K562 (cell line): ENCODE measurements around the gene SMG6. TPM values are rescaled to one million over a fixed set of nuclear protein-coding genes. Genes with fewer than 3 reads are reported as not detected.

ENCODE experiments used
- BRF1 ChIP-seq: IDR thresholded peaks from 3 replicates; pipeline ENCODE4 v1.6.1; 2011; ENCODE audit warnings: borderline replicate concordance, mild to moderate bottlenecking; ENCODE audit not compliant: insufficient read length; ENCODE audit errors: extremely low read depth
- C11orf30 ChIP-seq: fragments of 450-650 bp; IDR thresholded peaks from 2 replicates; pipeline ENCODE4 v1.6.1; 2016; ENCODE audit warnings: low read depth, mild to moderate bottlenecking
- CEBPB ChIP-seq: fragments of 450-650 bp; IDR thresholded peaks from 2 replicates; pipeline ENCODE4 v1.6.1; 2016; ENCODE audit warnings: missing genetic modification characterization, missing compliant biosample characterization
- DPF2 ChIP-seq: fragments of 450-650 bp; IDR thresholded peaks from 2 replicates; pipeline ENCODE4 v1.6.1; 2016
- FOXA3 ChIP-seq, 2 experiments: fragments of 450-650 bp in 1 of 2; sonication (generic) in 1 of 2; formaldehyde crosslinking; IDR thresholded peaks in 1 of 2; conservative IDR thresholded peaks in 1 of 2; 2 replicates each; pipeline versions ENCODE4 v1.4.0 to v1.8.0; 2020 to 2022; ENCODE audit warnings: mild to moderate bottlenecking in 2 of 2, missing genetic modification reagents in 1 of 2
- FOXK1 ChIP-seq: sonication (generic); formaldehyde crosslinking; IDR thresholded peaks from 2 replicates; pipeline ENCODE4 v1.8.0; 2022; ENCODE audit warnings: missing genetic modification reagents, mild to moderate bottlenecking, borderline replicate concordance
- GABPA ChIP-seq: fragments of 200-800 bp; sonication (Bioruptor generic); conservative IDR thresholded peaks from 2 replicates; pipeline ENCODE4 v1.6.1; 2016; ENCODE audit warnings: low read depth, missing genetic modification characterization, missing compliant biosample characterization
- HMG20B ChIP-seq: fragments of 250-450 bp; sonication (Bioruptor Pico); IDR thresholded peaks from 2 replicates; pipeline ENCODE4 v1.5.0; 2021; ENCODE audit warnings: mild to moderate bottlenecking
- MAZ ChIP-seq, 2 experiments: fragments of 450-650 bp in 1 of 2; sonication (generic) in 1 of 2; formaldehyde crosslinking; IDR thresholded peaks in 1 of 2; conservative IDR thresholded peaks in 1 of 2; 2 replicates each; pipeline versions ENCODE4 v1.4.0 to v1.5.0; 2020; ENCODE audit warnings: mild to moderate bottlenecking in 1 of 2, missing genetic modification reagents in 1 of 2
- MIER1 ChIP-seq: fragments of 450-650 bp; IDR thresholded peaks from 2 replicates; pipeline ENCODE4 v1.6.1; 2016; ENCODE audit warnings: antibody characterized with exemption, mild to moderate bottlenecking, low read depth
- MTA3 ChIP-seq: fragments of 450-650 bp; formaldehyde crosslinking; IDR thresholded peaks from 2 replicates; pipeline ENCODE4 v1.6.1; 2017; ENCODE audit warnings: mild to moderate bottlenecking, borderline replicate concordance
- MYNN ChIP-seq, 2 experiments: sonication (generic); formaldehyde crosslinking in 1 of 2; IDR thresholded peaks; 2 replicates each; pipeline versions ENCODE4 v1.5.0 to v1.6.1; 2016 to 2020; ENCODE audit warnings: antibody characterized with exemption in 1 of 2, missing genetic modification reagents in 1 of 2
- NONO ChIP-seq, 2 experiments: fragments of 200-400 bp in 1 of 2; fragments of 450-650 bp in 1 of 2; formaldehyde crosslinking in 1 of 2; IDR thresholded peaks; 2 replicates each; pipeline ENCODE4 v1.6.1; 2017; ENCODE audit warnings: low read depth in 2 of 2, mild to moderate bottlenecking in 2 of 2, moderate library complexity in 2 of 2, low read length in 1 of 2
- PHB ChIP-seq: fragments of 250-450 bp; sonication (Bioruptor Pico); IDR thresholded peaks from 2 replicates; pipeline ENCODE4 v1.5.0; 2021
- PHF21A ChIP-seq: fragments of 450-650 bp; IDR thresholded peaks from 2 replicates; pipeline ENCODE4 v1.6.1; 2017; ENCODE audit warnings: low read depth, borderline replicate concordance
- POLR2B ChIP-seq: fragments of 450-650 bp; IDR thresholded peaks from 2 replicates; pipeline ENCODE4 v1.6.1; 2018; ENCODE audit warnings: low read depth; ENCODE audit not compliant: partially characterized antibody
- RBFOX2 ChIP-seq: fragments of 200-400 bp; formaldehyde crosslinking; IDR thresholded peaks from 2 replicates; pipeline ENCODE4 v1.6.1; 2017; ENCODE audit warnings: low read depth, mild to moderate bottlenecking, low read length, moderate library complexity
- RBM25 ChIP-seq: fragments of 200-400 bp; formaldehyde crosslinking; IDR thresholded peaks from 2 replicates; pipeline ENCODE4 v1.6.1; 2018; ENCODE audit warnings: low read length, low read depth, moderate library complexity; ENCODE audit not compliant: severe bottlenecking
- SAFB ChIP-seq: fragments of 200-400 bp; formaldehyde crosslinking; IDR thresholded peaks from 2 replicates; pipeline ENCODE4 v1.6.1; 2017; ENCODE audit warnings: low read depth, low read length, borderline replicate concordance
- SUPT5H ChIP-seq: fragments of 450-650 bp; IDR thresholded peaks from 2 replicates; pipeline ENCODE4 v1.6.1; 2016
- U2AF2 ChIP-seq: fragments of 200-400 bp; formaldehyde crosslinking; optimal IDR thresholded peaks from 2 replicates; pipeline ENCODE3; 2017; ENCODE audit warnings: low read depth, mild to moderate bottlenecking, low read length
- YY1 ChIP-seq, 3 experiments: IDR thresholded peaks; 2 replicates each; pipeline ENCODE4 v1.6.1; 2011; ENCODE audit warnings: low read length in 2 of 3, mild to moderate bottlenecking in 2 of 3, moderate library complexity in 2 of 3, borderline replicate concordance in 1 of 3, control low read depth in 1 of 3, low read depth in 1 of 3; ENCODE audit not compliant: insufficient read depth in 3 of 3, insufficient replicate concordance in 2 of 3, control insufficient read depth in 1 of 3, insufficient read length in 1 of 3; ENCODE audit errors: extremely low read depth in 1 of 3
- ZFX ChIP-seq: sonication (generic); formaldehyde crosslinking; IDR thresholded peaks from 2 replicates; pipeline ENCODE4 v1.8.0; 2022; ENCODE audit warnings: mild to moderate bottlenecking, missing genetic modification reagents, moderate library complexity
- ZKSCAN3 ChIP-seq: fragments of 250-450 bp; sonication (Bioruptor Pico); IDR thresholded peaks from 2 replicates; pipeline ENCODE4 v1.4.0; 2020
- ZNF134 ChIP-seq: fragments of 250-450 bp; sonication (Bioruptor Pico); conservative IDR thresholded peaks from 2 replicates; pipeline ENCODE4 v1.4.0; 2020
- ZNF830 ChIP-seq: fragments of 250-450 bp; sonication (Bioruptor Pico); IDR thresholded peaks from 2 replicates; pipeline ENCODE4 v1.5.0; 2021; ENCODE audit warnings: mild to moderate bottlenecking
- polyA plus RNA-seq, 8 experiments: library from polyadenylated mRNA; depleted of rRNA in 4 of 8; stranded (reverse) in 5 of 8; unstranded in 3 of 8; fragments of >200 nt; fragmentation: Nextera tagmentation in 2 of 8; fragmentation: Illumina TruSeq in 1 of 8; extraction: Ambion mirVana in 2 of 8; extraction: Trizol in 1 of 8; gene quantifications; 2 replicates each; pipeline versions ENCODE4 v1.2.1 to v1.2.3, GENCODE V29; 2011 to 2014; ENCODE audit warnings: inconsistent platforms in 1 of 8, missing spikeins in 1 of 8
- total RNA-seq, 7 experiments: library from RNA; depleted of rRNA in 6 of 7; stranded (reverse); fragments of >200 nt in 6 of 7; fragmentation: Illumina TruSeq in 2 of 7; extraction: Trizol in 2 of 7; gene quantifications; 2 replicates each; pipeline versions ENCODE4 v1.2.1 to v1.2.3, GENCODE V29; 2011 to 2021; ENCODE audit warnings: low replicate concordance in 1 of 7
- TF ChIP-seq, protein P1 (sequence below): sonication (generic); formaldehyde crosslinking; IDR thresholded peaks from 2 replicates; pipeline ENCODE4 v1.8.1; 2023; ENCODE audit warnings: mild to moderate bottlenecking, missing genetic modification reagents

SMG6 gene
- total and polyA plus RNA-seq, 9 of the 15 experiments (the other 6 are each of a cell fraction or from before 2014, with no cell fraction given): 0.44 to 13.9 (median 6.0) TPM

DNA sequence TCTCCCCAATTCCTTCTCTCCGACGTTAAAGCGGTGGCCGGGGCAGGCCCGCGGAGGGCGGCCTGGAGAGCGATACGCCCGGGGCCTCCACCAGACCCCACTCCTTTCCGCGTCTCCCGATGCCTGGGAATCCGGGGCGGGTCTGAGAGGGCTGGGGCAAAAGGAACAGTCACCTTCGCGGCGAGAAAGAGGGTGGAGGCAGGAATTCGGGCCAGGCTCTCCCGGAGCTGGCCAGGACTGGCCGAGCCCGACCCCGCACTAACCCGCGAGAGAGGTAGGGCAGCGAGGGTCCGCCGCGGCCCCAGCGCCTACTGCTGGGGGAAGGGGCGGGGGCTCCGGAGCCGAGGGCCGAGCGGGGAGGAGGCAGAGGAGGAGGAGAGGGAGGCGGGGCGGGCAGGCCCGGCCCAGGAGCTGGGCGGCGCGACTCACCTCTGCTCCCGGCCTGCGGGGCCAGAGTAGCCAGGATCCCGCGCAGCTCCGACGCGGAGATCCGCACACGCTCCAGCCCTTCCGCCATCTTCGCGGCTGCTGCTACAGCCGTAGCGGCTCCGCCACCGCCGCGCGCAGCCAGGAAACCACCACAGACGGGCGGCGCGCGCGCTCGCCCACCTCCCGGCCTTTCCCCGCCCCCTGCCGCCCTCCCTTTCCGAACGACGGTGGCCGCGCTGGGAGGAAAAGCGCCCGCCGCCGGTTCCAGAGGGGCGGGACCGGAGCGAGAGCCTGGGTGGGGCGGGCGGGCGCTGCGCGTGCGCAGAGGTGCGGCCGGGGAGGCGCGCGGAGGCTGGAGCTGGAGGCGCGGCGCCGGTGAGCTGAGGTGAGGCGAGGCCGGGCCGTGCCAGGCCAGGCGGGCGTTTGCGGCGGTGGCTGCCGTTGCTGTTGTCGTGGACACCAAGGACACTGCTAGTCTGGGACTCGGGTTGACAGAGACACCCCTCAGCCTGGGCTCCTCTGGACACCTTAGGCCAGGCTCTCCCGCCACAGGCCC lies at the start of gene SMG6, which contains the start of gene SRR (continued):
- TF ChIP-seq POLR2B (peak; percentile 69), ZNF134 (CRISPR knock-in tag) (no peak), SUPT5H (peak; percentile 80), MYNN (IDR thresholded peaks at IDR 0.05) (no peak), MYNN (CRISPR knock-in tag; IDR thresholded peaks at IDR 0.05) (no peak), RBFOX2 (peak; percentile 79), U2AF2 (no peak), SAFB (no peak), GABPA (0 out of 2 replicates have a peak, but pooled peaks have one; percentile 12), FOXK1 (CRISPR knock-in tag) (no peak), NONO (IDR thresholded peaks at IDR 0.05; ENCODE audit: low read depth in 2 of 2, low read length in 1 of 2) (0 out of 4 replicates have a peak, but pooled peaks of 1 of the 2 experiments have one; percentile 14), C11orf30 (no peak), PHB (CRISPR knock-in tag) (no peak), MTA3 (peak; percentile 74; the same call in 1 of the 2 replicates), ZFX (CRISPR knock-in tag) (peak; percentile 91), DPF2 (no peak; the same call in 1 of the 2 replicates), PHF21A (no peak), YY1 (IDR thresholded peaks at IDR 0.05; ENCODE audit: borderline replicate concordance in 1 of 3, control insufficient read depth in 1 of 3, extremely low read depth in 1 of 3, insufficient read depth in 3 of 3, insufficient read length in 1 of 3, insufficient replicate concordance in 2 of 3, low read depth in 1 of 3, low read length in 2 of 3) (peak in 2 of 3 experiments; percentile 83 to 84), RBM25 (peak; percentile 89), ZKSCAN3 (CRISPR knock-in tag) (no peak), HMG20B (no peak), MAZ (CRISPR knock-in tag; conservative IDR thresholded peaks at IDR 0.05 in 1 of 2, IDR thresholded peaks at IDR 0.05 in 1 of 2) (peak; percentile 80 to 89), BRF1 (no peak), FOXA3 (CRISPR knock-in tag; conservative IDR thresholded peaks at IDR 0.05 in 1 of 2, IDR thresholded peaks at IDR 0.05 in 1 of 2) (no peak), ZNF830 (no peak), MIER1 (no peak), CEBPB (tag) (no peak)
- TF ChIP-seq, protein P1, sequence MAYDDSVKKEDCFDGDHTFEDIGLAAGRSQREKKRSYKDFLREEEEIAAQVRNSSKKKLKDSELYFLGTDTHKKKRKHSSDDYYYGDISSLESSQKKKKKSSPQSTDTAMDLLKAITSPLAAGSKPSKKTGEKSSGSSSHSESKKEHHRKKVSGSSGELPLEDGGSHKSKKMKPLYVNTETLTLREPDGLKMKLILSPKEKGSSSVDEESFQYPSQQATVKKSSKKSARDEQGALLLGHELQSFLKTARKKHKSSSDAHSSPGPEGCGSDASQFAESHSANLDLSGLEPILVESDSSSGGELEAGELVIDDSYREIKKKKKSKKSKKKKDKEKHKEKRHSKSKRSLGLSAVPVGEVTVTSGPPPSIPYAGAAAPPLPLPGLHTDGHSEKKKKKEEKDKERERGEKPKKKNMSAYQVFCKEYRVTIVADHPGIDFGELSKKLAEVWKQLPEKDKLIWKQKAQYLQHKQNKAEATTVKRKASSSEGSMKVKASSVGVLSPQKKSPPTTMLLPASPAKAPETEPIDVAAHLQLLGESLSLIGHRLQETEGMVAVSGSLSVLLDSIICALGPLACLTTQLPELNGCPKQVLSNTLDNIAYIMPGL (CRISPR knock-in tag): no peak
